Measurements from ENCODE around the gene CRP.
"Not testable (repeated sequence)": the region's sequence is repeated elsewhere in the genome, so short reads cannot be mapped to it uniquely, and the experiment has no call there.

CRP gene

GRCh38 chr1:159700312-159700711 lies 14.1 kb downstream of the CRP start:
- DNase-seq (ENCODE audit: low read depth in 2 of 2, low spot score in 1 of 2) = no peak

GRCh38 chr1:159699653-159700052 lies 14.7 kb downstream of the CRP start:
- no peak for DNase-seq (ENCODE audit: low read depth in 2 of 2, low spot score in 1 of 2)

DNA sequence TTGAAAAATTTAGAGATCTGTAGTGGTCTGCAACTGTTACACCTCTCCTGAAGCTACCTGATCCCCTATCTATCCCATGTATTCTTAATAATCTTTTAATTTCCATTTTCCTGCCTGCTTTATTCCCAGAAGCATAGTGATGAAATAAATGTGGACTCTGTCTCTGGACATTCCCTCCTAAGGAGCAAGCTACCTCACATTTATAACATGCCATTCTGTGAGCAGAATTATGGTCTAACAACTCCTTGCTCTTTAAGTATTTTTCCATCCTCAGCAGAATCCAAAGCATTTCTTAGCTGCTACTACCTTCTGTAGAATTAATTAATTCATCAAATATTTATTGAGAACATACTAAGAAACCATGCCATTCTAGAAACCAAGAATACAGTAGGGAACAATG lies 15.1 kb downstream of the CRP start:
- no peak for DNase-seq (ENCODE audit: low read depth in 2 of 2, low spot score in 1 of 2)

DNA sequence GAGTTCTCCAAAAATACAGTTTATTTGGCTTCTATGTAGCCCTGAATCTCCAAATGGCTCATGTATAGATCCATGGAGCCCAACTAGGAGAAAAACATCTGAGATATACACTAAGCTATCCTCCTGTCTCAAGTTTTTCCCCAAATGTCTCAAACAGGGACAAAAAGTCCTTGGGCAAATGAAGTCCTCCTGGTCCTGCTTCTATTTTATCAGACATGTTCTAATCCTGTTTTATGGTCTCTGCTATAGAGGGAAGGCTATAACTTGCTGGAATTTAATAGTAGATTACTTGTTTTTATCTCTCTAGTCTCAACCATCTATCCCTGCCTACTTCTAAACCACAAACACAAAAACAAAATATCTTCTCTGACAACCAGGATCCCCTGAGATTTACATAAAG lies 26.9 kb downstream of the CRP start:
- DNase-seq (ENCODE audit: low read depth in 2 of 2, low spot score in 1 of 2) = no peak

- no peak for DNase-seq (ENCODE audit: low read depth in 2 of 2, low spot score in 1 of 2)
These were observed 27.6 kb downstream of the CRP start for GRCh38 chr1:159686599-159687299.

- DNase-seq (ENCODE audit: low read depth in 2 of 2, low spot score in 1 of 2) = no peak
These were observed 35.5 kb downstream of the CRP start for GRCh38 chr1:159678939-159679338.

DNA sequence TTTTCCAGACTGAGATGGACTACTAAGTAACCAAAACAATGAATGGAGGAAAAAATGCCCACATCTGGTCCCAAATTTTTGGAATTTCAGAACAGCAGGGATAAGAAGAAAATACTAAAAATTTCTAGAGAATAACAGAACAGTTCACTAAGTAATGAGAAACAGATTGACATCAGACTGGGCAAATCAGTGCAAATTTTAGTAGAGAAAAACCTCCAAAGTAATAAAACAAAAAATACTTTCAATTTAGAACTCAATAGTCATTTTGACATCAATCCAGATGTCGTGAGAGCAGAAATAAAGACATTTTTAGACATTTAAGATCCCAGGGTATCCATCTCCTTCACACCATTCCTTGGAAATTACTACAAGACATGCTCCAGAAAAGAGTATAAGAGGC lies 39.3 kb downstream of the CRP start:
- DNase-seq (ENCODE audit: low read depth in 2 of 2, low spot score in 1 of 2) = no peak

- DNase-seq (ENCODE audit: low read depth in 2 of 2, low spot score in 1 of 2) = not testable (repeated sequence)
These were observed 42.0 kb downstream of the CRP start for GRCh38 chr1:159672390-159672789.

DNA sequence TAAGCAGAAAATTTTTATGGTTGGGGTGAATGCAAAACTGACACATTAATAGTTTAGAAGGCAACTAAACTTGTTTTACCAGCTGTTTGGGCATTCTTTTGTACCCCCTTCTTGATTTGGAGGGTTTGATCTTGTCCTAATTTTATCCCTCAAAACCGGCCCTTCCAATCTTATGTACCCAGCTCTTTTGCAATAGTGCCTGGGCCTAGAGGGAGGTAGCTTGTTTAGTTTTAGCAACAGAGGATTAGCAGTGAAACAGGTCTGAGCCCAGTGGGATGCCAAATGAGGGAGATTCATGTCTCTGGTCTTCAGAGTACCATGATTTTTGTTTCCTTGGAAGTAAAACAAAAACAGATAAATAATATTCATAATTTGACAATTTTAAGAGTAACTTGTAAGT lies 45.1 kb downstream of the CRP start:
- DNase-seq (ENCODE audit: low read depth in 2 of 2, low spot score in 1 of 2) = no peak

DNA sequence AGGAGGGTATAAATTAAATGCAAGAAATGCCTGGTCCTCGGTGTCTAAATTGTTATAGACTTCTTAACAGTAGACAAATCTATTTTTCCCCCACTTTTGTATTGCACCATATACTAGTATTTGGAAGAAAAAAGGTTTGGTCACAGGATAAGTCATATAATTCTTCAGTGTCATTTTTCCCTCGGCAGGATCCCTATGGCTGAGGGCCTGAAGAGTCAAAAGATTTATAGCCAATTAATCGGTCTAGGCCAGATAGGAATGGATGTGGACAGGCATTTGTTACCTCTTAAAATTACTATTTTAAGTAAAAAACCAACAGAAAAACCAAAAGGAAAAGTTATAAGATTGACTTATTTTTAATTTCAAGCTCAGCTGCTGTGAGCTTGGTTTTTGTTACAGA lies 45.6 kb downstream of the CRP start:
- no peak for DNase-seq (ENCODE audit: low read depth in 2 of 2, low spot score in 1 of 2)

- DNase-seq (ENCODE audit: low read depth in 2 of 2, low spot score in 1 of 2) = no peak
These were observed 50.1 kb downstream of the CRP start for GRCh38 chr1:159664247-159664646.

GRCh38 chr1:159663552-159663951 lies 50.8 kb downstream of the CRP start:
- no peak for DNase-seq (ENCODE audit: low read depth in 2 of 2, low spot score in 1 of 2)
